Activated T-cell treated with anti-CD3 and anti-CD28 coated beads for 1 hour (primary cell): ENCODE data around the gene TMEM97.

Experiments used
- DNase-seq: peaks from one replicate; pipeline ENCODE4 v3.0.0-alpha.2; 2020; ENCODE audit warnings: low read depth

Gene TMEM97

GRCh38 chr17:28365487-28365886 is 46.5 kb downstream of the TMEM97 start:
- no peak for DNase-seq

- DNase-seq, result no peak
Measured at GRCh38 chr17:28366605-28367004, 47.6 kb downstream of the TMEM97 start.

- no peak for DNase-seq
Measured at GRCh38 chr17:28367641-28368305, 48.8 kb downstream of the TMEM97 start.

DNA sequence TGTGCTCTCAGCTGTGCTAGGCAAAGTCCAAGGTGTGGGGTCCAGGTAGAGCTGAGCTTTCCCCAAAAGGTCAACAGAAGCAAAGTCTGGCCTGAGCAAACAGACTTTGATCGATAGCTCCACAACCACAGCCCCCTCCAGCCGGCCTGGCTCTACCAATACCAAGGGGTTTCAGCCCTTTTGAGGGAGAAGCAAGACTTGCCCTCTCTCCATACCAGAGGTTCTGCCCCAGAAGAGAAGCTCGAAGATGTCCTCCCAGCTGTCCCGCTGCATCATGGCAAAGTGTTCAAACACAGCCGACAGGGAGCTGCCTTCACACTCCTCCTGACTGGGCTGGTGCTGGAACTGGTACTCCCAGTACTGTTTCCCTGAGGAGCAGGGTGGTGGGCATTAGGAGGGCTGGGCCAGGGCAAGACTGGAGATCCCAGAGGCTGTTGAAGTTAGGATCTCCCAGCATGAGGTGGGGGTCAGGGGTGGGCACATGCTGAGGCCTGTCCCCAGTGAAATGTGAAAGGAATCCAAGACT is 49.4 kb downstream of the TMEM97 start:
- no peak for DNase-seq

GRCh38 chr17:28368915-28369683 is 50.1 kb downstream of the TMEM97 start:
- DNase-seq, result no peak

- DNase-seq, result no peak
Measured at GRCh38 chr17:28369684-28370034, 50.7 kb downstream of the TMEM97 start.

DNA sequence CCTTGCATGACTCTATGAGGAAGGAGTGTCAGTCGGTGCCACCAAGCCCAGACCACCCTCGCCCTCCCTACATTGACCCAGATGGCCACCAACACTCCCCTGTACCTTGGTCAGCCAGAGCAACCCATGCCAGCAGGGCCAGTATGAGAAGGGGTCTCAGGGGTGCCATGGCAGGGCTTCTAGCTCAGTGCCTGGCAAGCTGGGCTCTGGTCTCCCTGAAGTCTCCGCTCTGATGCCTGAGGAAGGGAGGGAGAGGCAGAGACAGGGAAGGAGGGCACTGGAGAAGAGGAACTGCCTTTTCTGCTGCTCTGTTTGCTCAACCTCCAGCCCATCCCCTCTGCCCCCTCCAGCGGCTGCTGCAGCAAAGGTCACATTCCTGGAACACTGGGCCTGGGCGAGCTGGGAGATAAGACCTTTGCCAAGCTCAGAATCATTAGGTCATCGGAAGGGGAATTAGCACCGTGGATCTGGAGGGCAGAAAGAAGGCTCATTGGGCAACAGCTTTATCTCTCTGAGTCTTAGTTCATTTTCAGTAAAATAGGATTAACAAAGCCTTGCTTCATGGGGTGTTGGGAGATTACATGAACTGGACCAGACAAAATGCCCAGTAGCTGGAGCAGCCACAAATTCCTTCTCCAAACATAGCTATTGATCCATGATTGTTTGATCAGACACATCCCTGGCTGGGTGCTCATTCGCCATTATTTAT is 51.2 kb downstream of the TMEM97 start, which contains the start of gene VTN:
TSS of gene VTN (minus strand) at position 273 of the 709 bp plus-strand sequence. CDS start at position 169, 104 bp downstream.
- no peak for DNase-seq

GRCh38 chr17:28370744-28371103 is 51.7 kb downstream of the TMEM97 start:
- DNase-seq, result no peak

DNA sequence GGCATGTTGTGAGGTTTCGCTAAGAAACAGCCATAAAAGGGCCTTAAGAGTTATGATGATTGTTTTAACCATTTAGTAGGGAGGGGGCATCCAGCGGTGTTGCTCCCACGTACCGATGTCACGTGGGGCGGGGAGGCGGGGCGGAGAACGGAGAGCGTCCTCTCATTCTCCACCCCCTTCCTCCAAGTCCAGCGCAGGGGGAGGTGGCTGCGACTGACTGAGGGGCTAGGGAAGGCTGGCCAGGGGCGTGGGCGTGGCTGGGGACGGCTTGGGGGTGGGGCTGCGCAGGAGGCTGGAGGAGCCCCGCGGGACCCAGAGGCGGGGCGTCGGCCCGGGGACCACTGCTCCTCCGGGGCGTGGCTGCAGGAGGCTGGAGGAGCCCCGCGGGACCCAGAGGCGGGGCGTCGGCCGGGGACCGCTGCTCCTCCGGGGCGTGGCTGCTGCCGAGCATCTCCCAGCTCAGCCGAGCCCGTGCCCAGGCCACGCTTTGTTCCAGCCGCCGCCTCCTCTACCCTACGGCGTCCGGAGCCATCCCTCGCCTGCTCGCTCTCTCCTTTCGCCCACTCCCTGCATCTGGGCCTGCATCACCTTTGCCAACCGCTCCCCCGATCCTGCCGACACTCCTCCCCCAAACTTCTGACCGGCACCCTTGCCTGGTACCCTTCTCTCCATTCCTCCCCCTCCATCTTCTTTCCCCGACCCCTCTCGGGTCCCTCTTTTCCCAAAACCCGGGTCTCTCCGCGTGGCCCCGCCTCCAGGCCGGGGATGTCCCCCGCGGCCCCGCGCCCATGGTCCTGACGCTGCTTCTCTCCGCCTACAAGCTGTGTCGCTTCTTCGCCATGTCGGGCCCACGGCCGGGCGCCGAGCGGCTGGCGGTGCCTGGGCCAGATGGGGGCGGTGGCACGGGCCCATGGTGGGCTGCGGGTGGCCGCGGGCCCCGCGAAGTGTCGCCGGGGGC is 52.5 kb downstream of the TMEM97 start, which contains the start of gene SARM1:
TSS of gene SARM1 (plus strand) at position 450 of the 958 bp plus-strand sequence. CDS start at position 789, 339 bp downstream.
- DNase-seq, result peak; percentile 72

- no peak for DNase-seq
Measured at GRCh38 chr17:28372203-28372944, 53.4 kb downstream of the TMEM97 start.

- no peak for DNase-seq
Measured at GRCh38 chr17:28372945-28373274, 53.9 kb downstream of the TMEM97 start.
